Peyer's patch (tissue), 4 donors: Measurements from ENCODE around the gene RBM23. TPM values are rescaled to one million over a fixed set of nuclear protein-coding genes. Genes with fewer than 3 reads are reported as not detected.

Experiments
- DNase-seq, 3 donors: peaks; one replicate each; pipeline ENCODE4 v3.0.0-alpha.2; 2017 to 2019
- H3K27ac ChIP-seq, 4 donors: fragments of 200-600 bp; sonication (generic); one replicate each; pipeline ENCODE4 v1.5.1; 2016 to 2019
- H3K27me3 ChIP-seq, 2 donors: fragments of 200-600 bp; sonication (generic); one replicate each; pipeline ENCODE4 v1.5.1; 2019
- H3K36me3 ChIP-seq, 3 donors: fragments of 200-600 bp; sonication (generic); one replicate each; pipeline ENCODE4 v1.5.1; 2016 to 2019
- H3K4me1 ChIP-seq, 4 donors: fragments of 200-600 bp; sonication (generic); one replicate each; pipeline ENCODE4 v1.5.1; 2016 to 2019
- H3K4me3 ChIP-seq, 4 donors: fragments of 200-600 bp; sonication (generic); 1 replicate in 3 of 4; 2 replicates in 1 of 4; pipeline ENCODE4 v1.5.1; 2016 to 2019; ENCODE audit warnings: mild to moderate bottlenecking in 1 of 4
- H3K9me3 ChIP-seq, 4 donors: fragments of 200-600 bp; sonication (generic); one replicate each; pipeline ENCODE4 v1.5.1; 2016 to 2019; ENCODE audit warnings: mild to moderate bottlenecking in 1 of 4
- CTCF ChIP-seq, 6 experiments: fragments of 450-650 bp in 4 of 6; fragments of 200-600 bp in 2 of 6; sonication (generic) in 1 of 6; IDR thresholded peaks; one replicate each; pipeline ENCODE4 v1.5.1; 2017 to 2019; ENCODE audit warnings: antibody characterized with exemption in 6 of 6, mild to moderate bottlenecking in 3 of 6, moderate library complexity in 1 of 6
- POLR2A ChIP-seq, 2 donors: fragments of 450-650 bp; IDR thresholded peaks; one replicate each; pipeline ENCODE4 v1.5.1; 2017; ENCODE audit warnings: antibody characterized with exemption in 2 of 2, mild to moderate bottlenecking in 2 of 2, moderate library complexity in 2 of 2
- total RNA-seq, 4 donors: library from RNA; depleted of rRNA; stranded (reverse); fragments of >200 nt; gene quantifications; one replicate each; pipeline ENCODE4 v1.1.0, GENCODE V29; 2016

Gene RBM23
- total RNA-seq, 4 donors from 2014 or later = 84.4 to 155 (median 116) TPM

GRCh38 chr14:22887990-22888378 is 31.0 kb downstream of the RBM23 start:
- H3K9me3 ChIP-seq = no peaks in the 10 kb centered on the region
- no peaks in the 10 kb centered on the region for H3K27me3 ChIP-seq
- peak overlapping the region; percentile 55 to 63 (median 59) for H3K4me3 ChIP-seq
- peak overlapping the region; percentile 69 to 86 (median 74) for H3K27ac ChIP-seq
- DNase-seq = peak in 2 of 3 donors; percentile 83 to 84
- no peaks in the 10 kb centered on the region for H3K36me3 ChIP-seq
- peaks cover 0 to 40% (median 4%) of the 10 kb centered on the region in 4 donors for H3K4me1 ChIP-seq
- TF ChIP-seq CTCF (IDR thresholded peaks at IDR 0.05) (no peak), POLR2A (IDR thresholded peaks at IDR 0.05) (no peak)

GRCh38 chr14:22887260-22887989 is 31.5 kb downstream of the RBM23 start:
- TF ChIP-seq CTCF (IDR thresholded peaks at IDR 0.05) = no peak
- peak in 1 of 2 donors; percentile 18 for TF ChIP-seq POLR2A (IDR thresholded peaks at IDR 0.05)
- Histone ChIP-seq H3K9me3 (no peaks in the 10 kb centered on the region), H3K27me3 (no peaks in the 10 kb centered on the region), H3K36me3 (no peaks in the 10 kb centered on the region), H3K4me1 (peaks cover 0 to 45% (median 4%) of the 10 kb centered on the region in 4 donors), H3K27ac (peak overlapping the region; percentile 69 to 86 (median 74)), H3K4me3 (peak overlapping the region; percentile 55 to 63 (median 59))
- DNase-seq = peak; percentile 60 to 87 (median 64)

- TF ChIP-seq CTCF (IDR thresholded peaks at IDR 0.05) (peak in 5 of 6 experiments; percentile 9 to 34 (median 20)), POLR2A (IDR thresholded peaks at IDR 0.05) (peak in 1 of 2 donors; percentile 29)
- no peaks in the 10 kb centered on the region for H3K36me3 ChIP-seq
- no peaks in the 10 kb centered on the region for H3K9me3 ChIP-seq
- H3K4me3 ChIP-seq = peak overlapping the region; percentile 55 to 63 (median 59)
- peak; percentile 86 to 92 (median 87) for DNase-seq
- peaks cover 0 to 50% (median 4%) of the 10 kb centered on the region in 4 donors for H3K4me1 ChIP-seq
- no peaks in the 10 kb centered on the region for H3K27me3 ChIP-seq
- H3K27ac ChIP-seq = peak overlapping the region; percentile 69 to 86 (median 74)
Observed at GRCh38 chr14:22886500-22887259, 32.3 kb downstream of the RBM23 start.

GRCh38 chr14:22885975-22886374 is 33.0 kb downstream of the RBM23 start:
- Histone ChIP-seq H3K9me3 (no peaks in the 10 kb centered on the region), H3K4me3 (peak overlapping the region in 2 of 4 donors; percentile 56 to 62), H3K4me1 (peaks cover 0 to 50% (median 4%) of the 10 kb centered on the region in 4 donors), H3K36me3 (no peaks in the 10 kb centered on the region), H3K27ac (peak overlapping the region in 3 of 4 donors; percentile 69 to 86 (median 75)), H3K27me3 (no peaks in the 10 kb centered on the region)
- DNase-seq = no peak
- no peak for TF ChIP-seq CTCF (IDR thresholded peaks at IDR 0.05)
- no peak for TF ChIP-seq POLR2A (IDR thresholded peaks at IDR 0.05)

GRCh38 chr14:22884738-22885523 is 34.0 kb downstream of the RBM23 start:
- H3K27me3 ChIP-seq = no peaks in the 10 kb centered on the region
- H3K4me3 ChIP-seq = no peak overlapping the region
- peaks cover 0 to 50% (median 4%) of the 10 kb centered on the region in 4 donors for H3K4me1 ChIP-seq
- peak overlapping the region in 3 of 4 donors; percentile 19 to 27 (median 19) for H3K27ac ChIP-seq
- H3K9me3 ChIP-seq = no peaks in the 10 kb centered on the region
- TF ChIP-seq POLR2A (IDR thresholded peaks at IDR 0.05) (no peak), CTCF (IDR thresholded peaks at IDR 0.05) (no peak)
- no peaks in the 10 kb centered on the region for H3K36me3 ChIP-seq
- DNase-seq = peak in 2 of 3 donors; percentile 51 to 62
